IMR-90 (cell line): ENCODE measurements around the gene CYP24A1. TPM values are rescaled to one million over a fixed set of nuclear protein-coding genes. Genes with fewer than 3 reads are reported as not detected.

Experiments used
- ATAC-seq: fragments of 200-7000 bp; cut with Tn5 transposase; 2 replicates; pipeline ENCODE4 v1.9.1; 2020; ENCODE audit warnings: low read depth, mild to moderate bottlenecking, moderate library complexity
- BruUV-seq: library from RNA; stranded (reverse); fragments of 400-500 nt; replicated peaks from 2 replicates; lab custom pipeline; 2021; lab: Mats Ljungman, UMichigan
- CTCF ChIA-PET: fragments of 300-600 bp; formaldehyde crosslinking; extraction: SDS; loops from one replicate; lab custom pipeline; 2021; ENCODE audit warnings: antibody characterized with exemption; lab: Yijun Ruan, JAX
- POLR2A ChIA-PET: fragments of 300-600 bp; sonication (Branson Sonifier 250); formaldehyde crosslinking; loops from one replicate; lab custom pipeline; 2022; ENCODE audit warnings: antibody characterized with exemption; ENCODE audit not compliant: unreplicated experiment; lab: Charles Lee
- DNase-seq: peaks from one replicate; pipeline ENCODE4 v3.0.0; 2013
- H2AFZ ChIP-seq: replicated peaks from 2 replicates; pipeline ENCODE3; 2013; ENCODE audit warnings: low read length, mild to moderate bottlenecking; ENCODE audit not compliant: poor library complexity
- H2AK5ac ChIP-seq: 2 replicates; pipeline ENCODE4 v1.6.1; 2013; ENCODE audit warnings: low read depth, low read length, inconsistent platforms
- H2AK9ac ChIP-seq: replicated peaks from 2 replicates; pipeline ENCODE3; 2013; ENCODE audit warnings: mild to moderate bottlenecking, low read depth, low read length, moderate library complexity; ENCODE audit not compliant: poor library complexity
- H2BK120ac ChIP-seq: 2 replicates; pipeline ENCODE4 v1.6.1; 2013; ENCODE audit warnings: low read depth, low read length, inconsistent platforms
- H2BK15ac ChIP-seq: 3 replicates; pipeline ENCODE4 v1.6.1; 2013; ENCODE audit warnings: low read depth, low read length, inconsistent platforms
- H2BK20ac ChIP-seq: 2 replicates; pipeline ENCODE4 v1.6.1; 2013; ENCODE audit warnings: low read depth, mild to moderate bottlenecking, inconsistent platforms, low read length, moderate library complexity
- H2BK5ac ChIP-seq: 2 replicates; pipeline ENCODE4 v1.6.1; 2013; ENCODE audit warnings: mild to moderate bottlenecking, low read depth, low read length, inconsistent platforms; ENCODE audit not compliant: poor library complexity, severe bottlenecking
- H3K14ac ChIP-seq: replicated peaks from 2 replicates; pipeline ENCODE4 v1.6.1; 2013; ENCODE audit warnings: low read depth, low read length, inconsistent platforms
- H3K18ac ChIP-seq: 2 replicates; pipeline ENCODE4 v1.6.1; 2013; ENCODE audit warnings: low read depth, low read length, control low read depth
- H3K23ac ChIP-seq: 2 replicates; pipeline ENCODE4 v1.6.1; 2013; ENCODE audit warnings: low read depth, low read length, inconsistent platforms
- H3K27ac ChIP-seq: 2 replicates; pipeline ENCODE4 v1.5.1; 2013; ENCODE audit warnings: mild to moderate bottlenecking, control low read depth, low read length; ENCODE audit not compliant: insufficient read depth
- H3K27me3 ChIP-seq: 2 replicates; pipeline ENCODE4 v1.6.1; 2013; ENCODE audit warnings: low read length; ENCODE audit not compliant: control insufficient read depth, insufficient read depth
- H3K36me3 ChIP-seq: 2 replicates; pipeline ENCODE4 v1.6.1; 2013; ENCODE audit warnings: low read length, mixed read lengths; ENCODE audit not compliant: control insufficient read depth, insufficient read depth
- H3K4ac ChIP-seq: 2 replicates; pipeline ENCODE4 v1.6.1; 2013; ENCODE audit warnings: low read depth, low read length, inconsistent platforms
- H3K4me1 ChIP-seq: 2 replicates; pipeline ENCODE4 v1.6.1; 2013; ENCODE audit warnings: low read length, mixed read lengths; ENCODE audit not compliant: control insufficient read depth, insufficient read depth
- H3K4me2 ChIP-seq: 2 replicates; pipeline ENCODE4 v1.6.1; 2013; ENCODE audit warnings: low read depth, mild to moderate bottlenecking, control low read depth, low read length, moderate library complexity
- H3K4me3 ChIP-seq: 2 replicates; pipeline ENCODE4 v1.5.1; 2013; ENCODE audit warnings: low read depth, mild to moderate bottlenecking, control low read depth, low read length, moderate library complexity; ENCODE audit not compliant: insufficient read depth
- H3K56ac ChIP-seq: 2 replicates; pipeline ENCODE4 v1.6.1; 2013; ENCODE audit warnings: low read length, inconsistent platforms; ENCODE audit not compliant: insufficient read depth; ENCODE audit errors: extremely low read depth
- H3K79me1 ChIP-seq, 2 experiments: 2 replicates each; pipeline ENCODE4 v1.6.1; 2013; ENCODE audit warnings: low read length in 2 of 2, inconsistent platforms in 1 of 2, low read depth in 1 of 2
- H3K9ac ChIP-seq: 2 replicates; pipeline ENCODE4 v1.6.1; 2013; ENCODE audit warnings: low read depth, low read length, control low read depth
- H3K9me1 ChIP-seq: 2 replicates; pipeline ENCODE4 v1.6.1; 2013; ENCODE audit warnings: low read length, inconsistent platforms; ENCODE audit not compliant: insufficient read depth
- H3K9me3 ChIP-seq: 2 replicates; pipeline ENCODE4 v1.6.1; 2013; ENCODE audit warnings: low read length; ENCODE audit not compliant: control insufficient read depth, insufficient read depth
- H4K20me1 ChIP-seq: 2 replicates; pipeline ENCODE4 v1.6.1; 2013; ENCODE audit warnings: low read length, inconsistent platforms; ENCODE audit not compliant: insufficient read depth
- H4K5ac ChIP-seq: 2 replicates; pipeline ENCODE4 v1.6.1; 2013; ENCODE audit warnings: mild to moderate bottlenecking, low read depth, low read length, control low read depth
- H4K8ac ChIP-seq, 2 experiments: 2 replicates each; pipeline ENCODE4 v1.6.1; 2013; ENCODE audit warnings: low read depth in 2 of 2, low read length in 2 of 2, control low read depth in 1 of 2, inconsistent platforms in 1 of 2
- H4K91ac ChIP-seq: 2 replicates; pipeline ENCODE4 v1.6.1; 2013; ENCODE audit warnings: low read depth, low read length, inconsistent platforms; ENCODE audit not compliant: insufficient read depth
- BHLHE40 ChIP-seq: fragments of 150-350 bp; IDR thresholded peaks from 2 replicates; pipeline ENCODE4 v1.6.1; 2016; ENCODE audit warnings: mild to moderate bottlenecking, low read depth, low read length
- CEBPB ChIP-seq: IDR thresholded peaks from 2 replicates; pipeline ENCODE4 v1.6.1; 2012; ENCODE audit warnings: low read depth, low read length, improper control_type of control experiment
- CHD1 ChIP-seq: IDR thresholded peaks from 2 replicates; pipeline ENCODE4 v1.6.1; 2012; ENCODE audit warnings: low read depth, low read length, improper control_type of control experiment
- FOS ChIP-seq: fragments of 150-350 bp; IDR thresholded peaks from 2 replicates; pipeline ENCODE4 v1.6.1; 2016; ENCODE audit warnings: low read depth, low read length
- MAFK ChIP-seq: IDR thresholded peaks from 2 replicates; pipeline ENCODE4 v1.6.1; 2012; ENCODE audit warnings: low read depth, low read length, improper control_type of control experiment
- MAZ ChIP-seq: IDR thresholded peaks from 2 replicates; pipeline ENCODE4 v1.6.1; 2012; ENCODE audit warnings: low read depth, mild to moderate bottlenecking, low read length, improper control_type of control experiment, moderate library complexity, borderline replicate concordance
- MXI1 ChIP-seq: IDR thresholded peaks from 2 replicates; pipeline ENCODE4 v1.6.1; 2012; ENCODE audit warnings: low read depth, mild to moderate bottlenecking, low read length, moderate library complexity, borderline replicate concordance
- NFE2L2 ChIP-seq: fragments of 150-350 bp; IDR thresholded peaks from 2 replicates; pipeline ENCODE4 v1.6.1; 2016; ENCODE audit warnings: low read depth, mild to moderate bottlenecking, low read length
- POLR2A ChIP-seq: IDR thresholded peaks from 2 replicates; pipeline ENCODE4 v1.6.1; 2012; ENCODE audit warnings: mild to moderate bottlenecking, low read depth, low read length
- RAD21 ChIP-seq: IDR thresholded peaks from 2 replicates; pipeline ENCODE4 v1.6.1; 2012; ENCODE audit warnings: low read length, improper control_type of control experiment
- RCOR1 ChIP-seq: IDR thresholded peaks from 2 replicates; pipeline ENCODE4 v1.6.1; 2012; ENCODE audit warnings: mild to moderate bottlenecking, low read length, improper control_type of control experiment; ENCODE audit not compliant: insufficient replicate concordance
- RFX5 ChIP-seq: IDR thresholded peaks from 2 replicates; pipeline ENCODE4 v1.8.0; 2012; ENCODE audit warnings: low read depth, mild to moderate bottlenecking, low read length, moderate library complexity
- SMC3 ChIP-seq: fragments of 150-350 bp; IDR thresholded peaks from 2 replicates; pipeline ENCODE4 v1.6.1; 2016; ENCODE audit warnings: low read depth, mild to moderate bottlenecking, antibody characterized with exemption, low read length, moderate library complexity
- WGBS, 2 experiments: methylation state at CpG; one replicate each; pipeline versions ENCODE4 v1.1.5 to v1.1.7; 2013; ENCODE audit warnings: missing lambda C conversion rate in 2 of 2; ENCODE audit not compliant: insufficient read length in 1 of 2; ENCODE audit errors: extremely low coverage in 2 of 2; 5-methylcytosine and 5-hydroxymethylcytosine counted together
- dilution Hi-C: fragments of 300-500 bp; cut with HindIII; formaldehyde crosslinking; loops from one replicate; pipeline ENCODE4 v1.14.3; 2018; ENCODE audit warnings: low sequenced_read_pairs; ENCODE audit not compliant: unreplicated experiment
- in situ Hi-C: fragments of 300-500 bp; cut with MboI; formaldehyde crosslinking; loops from 3 replicates; pipeline ENCODE4 v1.14.3; 2019; ENCODE audit warnings: low sequenced_read_pairs, inconsistent platforms, mixed read lengths
- intact Hi-C: fragments of 100-400 bp; cut with micrococcal nuclease; formaldehyde crosslinking; loops from 2 replicates; pipeline ENCODE4 v1.10.0; 2022
- polyA plus RNA-seq, 3 experiments: library from polyadenylated mRNA; depleted of rRNA; stranded (reverse); fragments of >200 nt; gene quantifications; 2 replicates each; pipeline ENCODE4 v1.2.3, GENCODE V29; 2012; ENCODE audit warnings: low replicate concordance in 1 of 3
- total RNA-seq: library from RNA; depleted of rRNA; stranded (reverse); fragments of >200 nt; gene quantifications from 2 replicates; pipeline ENCODE4 v1.2.3, GENCODE V29; 2012
- TF ChIP-seq, protein P1 (sequence below): fragments of 150-350 bp; IDR thresholded peaks from 2 replicates; pipeline ENCODE4 v1.6.1; 2017; ENCODE audit warnings: mild to moderate bottlenecking, antibody characterized with exemption, low read length, low read depth
- TF ChIP-seq, protein P2 (sequence below): fragments of 150-350 bp; IDR thresholded peaks from 2 replicates; pipeline ENCODE4 v1.6.1; 2016; ENCODE audit warnings: low read depth, mild to moderate bottlenecking, low read length, moderate library complexity, borderline replicate concordance

The CYP24A1 gene
- total and polyA plus RNA-seq, 2 of the 4 experiments (the other 2 are of a cell fraction) = not detected

DNA sequence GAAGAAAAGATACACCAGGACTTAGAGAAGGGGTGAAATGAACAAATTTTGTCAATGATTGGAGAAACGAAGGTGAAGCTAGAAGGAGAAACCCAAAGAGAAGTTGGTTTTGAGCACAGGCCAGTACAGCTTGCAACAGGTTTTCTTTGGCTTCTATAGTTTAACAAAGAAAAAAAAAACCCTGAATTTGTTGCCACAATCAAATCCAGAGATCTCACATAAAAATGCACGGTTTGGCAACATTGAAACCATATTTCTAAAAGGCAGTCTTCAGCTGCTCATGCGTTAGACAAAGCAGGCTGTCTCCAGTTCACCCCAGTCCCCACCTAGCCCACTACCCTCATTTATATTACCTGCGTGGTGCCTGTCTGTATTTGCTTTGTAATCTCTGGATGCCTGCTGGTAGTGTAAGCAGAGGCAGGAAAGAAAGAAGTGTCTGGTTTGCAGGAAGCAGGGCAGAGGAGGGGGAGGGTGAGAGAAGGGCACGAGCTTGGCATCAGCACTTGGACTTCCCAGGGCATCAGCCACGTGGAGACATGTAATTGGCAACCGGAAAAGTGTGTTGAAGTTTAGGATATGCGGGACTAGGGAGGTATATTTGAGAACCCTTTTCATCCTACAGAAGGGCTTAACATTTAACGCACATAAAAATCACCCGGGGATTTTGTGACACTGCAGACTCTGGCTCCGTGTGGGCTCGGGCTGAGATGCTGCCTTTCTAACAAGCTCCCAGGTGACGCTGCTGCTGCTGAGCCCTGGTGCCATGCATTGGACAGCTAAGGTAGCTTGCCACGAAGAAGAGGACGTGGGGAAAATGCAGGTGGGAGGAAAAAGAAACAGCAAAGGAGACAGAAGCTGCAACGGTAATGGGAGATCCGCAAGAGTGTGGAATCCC, 48.5 kb upstream of the CYP24A1 start (continued):
- TF ChIP-seq NFE2L2 = no peak
- TF ChIP-seq MAZ = no peak

DNA sequence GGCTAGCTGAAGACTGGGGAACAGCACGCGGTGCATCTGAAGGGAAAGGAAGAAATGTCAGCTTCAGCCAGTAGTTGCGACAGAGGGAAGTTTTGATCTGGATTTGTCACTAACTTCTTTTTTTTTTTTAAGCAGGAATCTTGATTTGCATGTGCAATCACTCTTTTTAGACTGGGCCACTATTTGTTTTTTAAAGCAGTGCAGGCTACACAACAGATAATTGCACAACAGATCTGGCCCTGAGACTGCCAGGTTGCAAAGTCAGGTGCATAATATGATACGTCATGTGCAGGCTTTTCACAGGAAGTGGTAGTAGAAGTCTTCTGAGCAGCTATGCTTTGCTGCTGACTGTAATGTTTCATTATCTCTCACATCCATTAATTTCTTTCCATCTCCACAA, 47.6 kb upstream of the CYP24A1 start:
- Histone ChIP-seq H3K18ac (no peak overlapping the region), H2BK15ac (no peak overlapping the region), H3K9me3 (no peaks in the 10 kb centered on the region), H2BK120ac (no peak overlapping the region), H3K9ac (no peak overlapping the region), H3K14ac (no peak overlapping the region), H3K36me3 (peaks cover 6% of the 10 kb centered on the region; the same call in 1 of the 2 replicates), H3K27me3 (no peaks in the 10 kb centered on the region), H4K8ac (no peak overlapping the region), H3K27ac (no peak overlapping the region), H3K4me2 (no peak overlapping the region), H3K23ac (no peak overlapping the region), H2BK5ac (no peak overlapping the region), H3K79me1 (peaks cover 4 to 7% of the 10 kb centered on the region in 2 experiments; a peak in 1 of 4 replicates), H2AFZ (no peak overlapping the region), H3K4me1 (0 out of 2 replicates have a peak, but pooled peaks cover 3% of the 10 kb centered on the region), H3K9me1 (no peaks in the 10 kb centered on the region), H4K5ac (no peak overlapping the region), H3K4ac (no peak overlapping the region), H2BK20ac (no peak overlapping the region), H2AK9ac (no peak overlapping the region), H4K20me1 (no peaks in the 10 kb centered on the region), H4K91ac (no peak overlapping the region), H3K4me3 (no peak overlapping the region), H3K56ac (no peak overlapping the region), H2AK5ac (no peak overlapping the region)
- no peak for DNase-seq
- in situ Hi-C loops (loop anchor here (5.0 kb wide), 1 partner anchor 426 kb away; no protein-coding TSS in a partner anchor), dilution Hi-C loops (no loop called here), intact Hi-C loops (loop anchor here (5.0 to 10.0 kb wide), 2 partner anchors 123 to 256 kb away; partner anchors contain the start of gene DOK5)
- ATAC-seq = no peak
- no TSS peak for BruUV-seq
- POLR2A ChIA-PET = no interaction called here
- no CpG with 5 or more reads among the region's 4 CpGs for WGBS, 2 experiments
- CTCF ChIA-PET = no interaction called here
- TF ChIP-seq SMC3 (no peak), MXI1 (no peak), CEBPB (no peak), POLR2A (no peak), RAD21 (no peak), RFX5 (no peak), MAFK (no peak), BHLHE40 (no peak), NFE2L2 (no peak), CHD1 (no peak), MAZ (no peak), RCOR1 (no peak), FOS (no peak)
- TF ChIP-seq, protein P1, sequence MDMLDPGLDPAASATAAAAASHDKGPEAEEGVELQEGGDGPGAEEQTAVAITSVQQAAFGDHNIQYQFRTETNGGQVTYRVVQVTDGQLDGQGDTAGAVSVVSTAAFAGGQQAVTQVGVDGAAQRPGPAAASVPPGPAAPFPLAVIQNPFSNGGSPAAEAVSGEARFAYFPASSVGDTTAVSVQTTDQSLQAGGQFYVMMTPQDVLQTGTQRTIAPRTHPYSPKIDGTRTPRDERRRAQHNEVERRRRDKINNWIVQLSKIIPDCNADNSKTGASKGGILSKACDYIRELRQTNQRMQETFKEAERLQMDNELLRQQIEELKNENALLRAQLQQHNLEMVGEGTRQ = no peak
- TF ChIP-seq, protein P2, sequence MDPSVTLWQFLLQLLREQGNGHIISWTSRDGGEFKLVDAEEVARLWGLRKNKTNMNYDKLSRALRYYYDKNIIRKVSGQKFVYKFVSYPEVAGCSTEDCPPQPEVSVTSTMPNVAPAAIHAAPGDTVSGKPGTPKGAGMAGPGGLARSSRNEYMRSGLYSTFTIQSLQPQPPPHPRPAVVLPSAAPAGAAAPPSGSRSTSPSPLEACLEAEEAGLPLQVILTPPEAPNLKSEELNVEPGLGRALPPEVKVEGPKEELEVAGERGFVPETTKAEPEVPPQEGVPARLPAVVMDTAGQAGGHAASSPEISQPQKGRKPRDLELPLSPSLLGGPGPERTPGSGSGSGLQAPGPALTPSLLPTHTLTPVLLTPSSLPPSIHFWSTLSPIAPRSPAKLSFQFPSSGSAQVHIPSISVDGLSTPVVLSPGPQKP = no peak
